ENCODE data around the gene MCTP2. TPM values are rescaled to one million over a fixed set of nuclear protein-coding genes. Genes with fewer than 3 reads are reported as not detected.

The MCTP2 gene
- total RNA-seq, 2 donors from 2014 or later: 19.6 to 32.9 TPM

GRCh38 chr15:94263341-94264273, 32.2 kb downstream of the MCTP2 start:
- peaks cover 6% of the 10 kb centered on the region for H3K36me3 Mint-ChIP-seq (ENCODE audit: low read depth)
- H3K4me3 Mint-ChIP-seq: peak overlapping the region; percentile 2
- H3K27ac Mint-ChIP-seq: no peak overlapping the region
- ATAC-seq (replicated peaks): peak; percentile 50
- H3K9me3 Mint-ChIP-seq: no peaks in the 10 kb centered on the region
- H3K4me1 Mint-ChIP-seq: peaks cover 13% of the 10 kb centered on the region
- no peaks in the 10 kb centered on the region for H3K27me3 Mint-ChIP-seq

GRCh38 chr15:94265009-94265408, 33.6 kb downstream of the MCTP2 start:
- H3K4me1 Mint-ChIP-seq: peaks cover 16% of the 10 kb centered on the region
- no peak overlapping the region for H3K27ac Mint-ChIP-seq
- H3K4me3 Mint-ChIP-seq: no peak overlapping the region
- peaks cover 6% of the 10 kb centered on the region for H3K36me3 Mint-ChIP-seq (ENCODE audit: low read depth)
- H3K27me3 Mint-ChIP-seq: no peaks in the 10 kb centered on the region
- no peak for ATAC-seq (replicated peaks)
- H3K9me3 Mint-ChIP-seq: no peaks in the 10 kb centered on the region

- ATAC-seq (replicated peaks): no peak
- H3K36me3 Mint-ChIP-seq (ENCODE audit: low read depth): peaks cover 2% of the 10 kb centered on the region
- H3K4me1 Mint-ChIP-seq: peaks cover 16% of the 10 kb centered on the region
- H3K27ac Mint-ChIP-seq: no peak overlapping the region
- H3K4me3 Mint-ChIP-seq: no peak overlapping the region
- H3K9me3 Mint-ChIP-seq: no peaks in the 10 kb centered on the region
- no peaks in the 10 kb centered on the region for H3K27me3 Mint-ChIP-seq
Measured at GRCh38 chr15:94265982-94266381, 34.6 kb downstream of the MCTP2 start.

- no peak for ATAC-seq (replicated peaks)
- peaks cover 16% of the 10 kb centered on the region for H3K4me1 Mint-ChIP-seq
- no peak overlapping the region for H3K27ac Mint-ChIP-seq
- no peaks in the 10 kb centered on the region for H3K27me3 Mint-ChIP-seq
- no peaks in the 10 kb centered on the region for H3K36me3 Mint-ChIP-seq (ENCODE audit: low read depth)
- no peak overlapping the region for H3K4me3 Mint-ChIP-seq
- H3K9me3 Mint-ChIP-seq: no peaks in the 10 kb centered on the region
Measured at GRCh38 chr15:94266789-94267188, 35.4 kb downstream of the MCTP2 start.

- peak; percentile 37 for ATAC-seq (replicated peaks)
- no peak overlapping the region for H3K4me3 Mint-ChIP-seq
Measured at GRCh38 chr15:94269954-94270353, 38.6 kb downstream of the MCTP2 start.

GRCh38 chr15:94270570-94270969, 39.2 kb downstream of the MCTP2 start:
- ATAC-seq (replicated peaks): no peak
- no peaks in the 10 kb centered on the region for H3K27me3 Mint-ChIP-seq
- H3K9me3 Mint-ChIP-seq: no peaks in the 10 kb centered on the region
- H3K4me3 Mint-ChIP-seq: no peak overlapping the region
- peaks cover 11% of the 10 kb centered on the region for H3K4me1 Mint-ChIP-seq
- H3K36me3 Mint-ChIP-seq (ENCODE audit: low read depth): no peaks in the 10 kb centered on the region
- no peak overlapping the region for H3K27ac Mint-ChIP-seq

More at GRCh38 chr15:94269954-94270353, 38.6 kb downstream of the MCTP2 start:
- H3K27me3 Mint-ChIP-seq: no peaks in the 10 kb centered on the region
- H3K4me1 Mint-ChIP-seq: peaks cover 11% of the 10 kb centered on the region
- no peaks in the 10 kb centered on the region for H3K36me3 Mint-ChIP-seq (ENCODE audit: low read depth)
- no peaks in the 10 kb centered on the region for H3K9me3 Mint-ChIP-seq
- H3K27ac Mint-ChIP-seq: no peak overlapping the region

GRCh38 chr15:94272251-94272898, 41.0 kb downstream of the MCTP2 start:
- ATAC-seq (replicated peaks): peak; percentile 77
- H3K27ac Mint-ChIP-seq: no peak overlapping the region
- peaks cover 3% of the 10 kb centered on the region for H3K4me1 Mint-ChIP-seq
- H3K9me3 Mint-ChIP-seq: no peaks in the 10 kb centered on the region
- H3K27me3 Mint-ChIP-seq: no peaks in the 10 kb centered on the region
- no peak overlapping the region for H3K4me3 Mint-ChIP-seq
- no peaks in the 10 kb centered on the region for H3K36me3 Mint-ChIP-seq (ENCODE audit: low read depth)

GRCh38 chr15:94273826-94274225, 42.5 kb downstream of the MCTP2 start:
- H3K36me3 Mint-ChIP-seq (ENCODE audit: low read depth): no peaks in the 10 kb centered on the region
- ATAC-seq (replicated peaks): no peak
- H3K27ac Mint-ChIP-seq: no peak overlapping the region
- no peaks in the 10 kb centered on the region for H3K9me3 Mint-ChIP-seq
- H3K4me1 Mint-ChIP-seq: peaks cover 8% of the 10 kb centered on the region
- H3K27me3 Mint-ChIP-seq: no peaks in the 10 kb centered on the region
- H3K4me3 Mint-ChIP-seq: no peak overlapping the region

GRCh38 chr15:94274745-94275144, 43.4 kb downstream of the MCTP2 start:
- no peak overlapping the region for H3K4me3 Mint-ChIP-seq
- no peaks in the 10 kb centered on the region for H3K9me3 Mint-ChIP-seq
- H3K27me3 Mint-ChIP-seq: no peaks in the 10 kb centered on the region
- H3K4me1 Mint-ChIP-seq: peaks cover 15% of the 10 kb centered on the region
- no peak overlapping the region for H3K27ac Mint-ChIP-seq
- peak; percentile 23 for ATAC-seq (replicated peaks)
- H3K36me3 Mint-ChIP-seq (ENCODE audit: low read depth): peaks cover 4% of the 10 kb centered on the region

GRCh38 chr15:94277485-94277884, 46.1 kb downstream of the MCTP2 start:
- no peak overlapping the region for H3K4me3 Mint-ChIP-seq
- H3K36me3 Mint-ChIP-seq (ENCODE audit: low read depth): peaks cover 29% of the 10 kb centered on the region
- H3K27ac Mint-ChIP-seq: no peak overlapping the region
- no peaks in the 10 kb centered on the region for H3K27me3 Mint-ChIP-seq
- peaks cover 13% of the 10 kb centered on the region for H3K9me3 Mint-ChIP-seq
- peaks cover 18% of the 10 kb centered on the region for H3K4me1 Mint-ChIP-seq
- ATAC-seq (replicated peaks): no peak

GRCh38 chr15:94279736-94280135, 48.4 kb downstream of the MCTP2 start:
- peaks cover 29% of the 10 kb centered on the region for H3K36me3 Mint-ChIP-seq (ENCODE audit: low read depth)
- peaks cover 13% of the 10 kb centered on the region for H3K9me3 Mint-ChIP-seq
- H3K27ac Mint-ChIP-seq: no peak overlapping the region
- ATAC-seq (replicated peaks): no peak
- H3K4me1 Mint-ChIP-seq: peaks cover 18% of the 10 kb centered on the region
- H3K4me3 Mint-ChIP-seq: peak overlapping the region; percentile 6
- H3K27me3 Mint-ChIP-seq: no peaks in the 10 kb centered on the region

GRCh38 chr15:94280301-94280700, 48.9 kb downstream of the MCTP2 start:
- H3K27me3 Mint-ChIP-seq: no peaks in the 10 kb centered on the region
- peak overlapping the region; percentile 7 for H3K4me3 Mint-ChIP-seq
- H3K36me3 Mint-ChIP-seq (ENCODE audit: low read depth): peaks cover 29% of the 10 kb centered on the region
- peaks cover 18% of the 10 kb centered on the region for H3K4me1 Mint-ChIP-seq
- no peak for ATAC-seq (replicated peaks)
- H3K9me3 Mint-ChIP-seq: peaks cover 13% of the 10 kb centered on the region
- no peak overlapping the region for H3K27ac Mint-ChIP-seq

- no peak overlapping the region for H3K4me3 Mint-ChIP-seq
- H3K27ac Mint-ChIP-seq: no peak overlapping the region
- peaks cover 29% of the 10 kb centered on the region for H3K36me3 Mint-ChIP-seq (ENCODE audit: low read depth)
- no peaks in the 10 kb centered on the region for H3K27me3 Mint-ChIP-seq
- peaks cover 13% of the 10 kb centered on the region for H3K9me3 Mint-ChIP-seq
- peak; percentile 11 for ATAC-seq (replicated peaks)
- peaks cover 27% of the 10 kb centered on the region for H3K4me1 Mint-ChIP-seq
Measured at GRCh38 chr15:94282269-94283250, 51.2 kb downstream of the MCTP2 start.

GRCh38 chr15:94286583-94286982, 55.2 kb downstream of the MCTP2 start:
- peaks cover 26% of the 10 kb centered on the region for H3K4me1 Mint-ChIP-seq
- no peak for ATAC-seq (replicated peaks)
- H3K9me3 Mint-ChIP-seq: peaks cover 15% of the 10 kb centered on the region
- peaks cover 16% of the 10 kb centered on the region for H3K36me3 Mint-ChIP-seq (ENCODE audit: low read depth)
- peak overlapping the region; percentile 43 for H3K4me3 Mint-ChIP-seq
- no peaks in the 10 kb centered on the region for H3K27me3 Mint-ChIP-seq
- no peak overlapping the region for H3K27ac Mint-ChIP-seq
